GM23338 (cell line): ENCODE data around the gene DCAF11. TPM values are rescaled to one million over a fixed set of nuclear protein-coding genes. Genes with fewer than 3 reads are reported as not detected.

ENCODE experiments used
- JUNB ChIP-seq: IDR thresholded peaks from one replicate; pipeline ENCODE4 v1.6.1; 2016; ENCODE audit warnings: antibody characterized with exemption; ENCODE audit not compliant: unreplicated experiment
- STAT1 ChIP-seq: IDR thresholded peaks from one replicate; pipeline ENCODE4 v1.6.1; 2016; ENCODE audit warnings: antibody characterized with exemption; ENCODE audit not compliant: unreplicated experiment
- ZNF114 ChIP-seq: fragments of 250-450 bp; sonication (Bioruptor Pico); IDR thresholded peaks from 2 replicates; pipeline ENCODE4 v1.5.0; 2020; ENCODE audit warnings: mild to moderate bottlenecking, moderate library complexity
- polyA plus RNA-seq: library from polyadenylated mRNA; unstranded; fragments of >200 nt; fragmentation: Nextera tagmentation; extraction: Ambion mirVana; gene quantifications from 2 replicates; pipeline ENCODE4 v1.2.1, GENCODE V29; 2016
- total RNA-seq: library from RNA; depleted of rRNA; stranded (reverse); fragments of >200 nt; shearing (Covaris generic); gene quantifications from 2 replicates; pipeline ENCODE4 v1.2.3, GENCODE V29; 2014
- TF ChIP-seq, protein P1 (sequence below): fragments of 250-450 bp; sonication (Bioruptor Pico); IDR thresholded peaks from 2 replicates; pipeline ENCODE4 v1.5.0; 2020; ENCODE audit warnings: mild to moderate bottlenecking, moderate library complexity
- TF ChIP-seq, protein P2 (sequence below): IDR thresholded peaks from one replicate; pipeline ENCODE4 v1.6.1; 2018; ENCODE audit warnings: antibody characterized with exemption; ENCODE audit not compliant: unreplicated experiment

DCAF11 gene
- total and polyA plus RNA-seq, 2 experiments from 2014 or later: 18.6 to 93.2 TPM

DNA sequence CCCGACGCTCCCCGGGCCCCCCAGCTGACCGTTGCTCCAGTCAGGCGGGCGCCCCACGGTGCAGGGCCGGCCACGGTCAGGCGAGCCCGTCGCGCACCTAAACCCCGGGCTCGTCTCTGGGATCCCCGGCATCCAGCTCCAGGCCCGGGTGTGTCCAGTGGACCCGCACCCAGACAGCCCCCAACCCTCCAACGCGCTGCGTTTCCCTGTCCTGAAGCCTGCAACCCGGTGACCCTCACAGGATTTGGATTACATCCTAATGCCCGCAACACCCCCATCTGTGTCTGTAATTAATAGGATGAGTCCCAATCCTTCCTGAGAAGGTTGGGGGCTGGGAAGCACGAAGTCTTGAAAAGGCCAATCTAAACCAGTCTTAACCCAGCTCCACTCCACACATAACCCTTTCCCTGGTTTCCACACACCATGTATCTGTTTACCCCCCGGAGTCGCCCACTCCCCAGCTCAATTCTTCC, 32.8 kb upstream of the DCAF11 start (continued):
- TF ChIP-seq, protein P1, sequence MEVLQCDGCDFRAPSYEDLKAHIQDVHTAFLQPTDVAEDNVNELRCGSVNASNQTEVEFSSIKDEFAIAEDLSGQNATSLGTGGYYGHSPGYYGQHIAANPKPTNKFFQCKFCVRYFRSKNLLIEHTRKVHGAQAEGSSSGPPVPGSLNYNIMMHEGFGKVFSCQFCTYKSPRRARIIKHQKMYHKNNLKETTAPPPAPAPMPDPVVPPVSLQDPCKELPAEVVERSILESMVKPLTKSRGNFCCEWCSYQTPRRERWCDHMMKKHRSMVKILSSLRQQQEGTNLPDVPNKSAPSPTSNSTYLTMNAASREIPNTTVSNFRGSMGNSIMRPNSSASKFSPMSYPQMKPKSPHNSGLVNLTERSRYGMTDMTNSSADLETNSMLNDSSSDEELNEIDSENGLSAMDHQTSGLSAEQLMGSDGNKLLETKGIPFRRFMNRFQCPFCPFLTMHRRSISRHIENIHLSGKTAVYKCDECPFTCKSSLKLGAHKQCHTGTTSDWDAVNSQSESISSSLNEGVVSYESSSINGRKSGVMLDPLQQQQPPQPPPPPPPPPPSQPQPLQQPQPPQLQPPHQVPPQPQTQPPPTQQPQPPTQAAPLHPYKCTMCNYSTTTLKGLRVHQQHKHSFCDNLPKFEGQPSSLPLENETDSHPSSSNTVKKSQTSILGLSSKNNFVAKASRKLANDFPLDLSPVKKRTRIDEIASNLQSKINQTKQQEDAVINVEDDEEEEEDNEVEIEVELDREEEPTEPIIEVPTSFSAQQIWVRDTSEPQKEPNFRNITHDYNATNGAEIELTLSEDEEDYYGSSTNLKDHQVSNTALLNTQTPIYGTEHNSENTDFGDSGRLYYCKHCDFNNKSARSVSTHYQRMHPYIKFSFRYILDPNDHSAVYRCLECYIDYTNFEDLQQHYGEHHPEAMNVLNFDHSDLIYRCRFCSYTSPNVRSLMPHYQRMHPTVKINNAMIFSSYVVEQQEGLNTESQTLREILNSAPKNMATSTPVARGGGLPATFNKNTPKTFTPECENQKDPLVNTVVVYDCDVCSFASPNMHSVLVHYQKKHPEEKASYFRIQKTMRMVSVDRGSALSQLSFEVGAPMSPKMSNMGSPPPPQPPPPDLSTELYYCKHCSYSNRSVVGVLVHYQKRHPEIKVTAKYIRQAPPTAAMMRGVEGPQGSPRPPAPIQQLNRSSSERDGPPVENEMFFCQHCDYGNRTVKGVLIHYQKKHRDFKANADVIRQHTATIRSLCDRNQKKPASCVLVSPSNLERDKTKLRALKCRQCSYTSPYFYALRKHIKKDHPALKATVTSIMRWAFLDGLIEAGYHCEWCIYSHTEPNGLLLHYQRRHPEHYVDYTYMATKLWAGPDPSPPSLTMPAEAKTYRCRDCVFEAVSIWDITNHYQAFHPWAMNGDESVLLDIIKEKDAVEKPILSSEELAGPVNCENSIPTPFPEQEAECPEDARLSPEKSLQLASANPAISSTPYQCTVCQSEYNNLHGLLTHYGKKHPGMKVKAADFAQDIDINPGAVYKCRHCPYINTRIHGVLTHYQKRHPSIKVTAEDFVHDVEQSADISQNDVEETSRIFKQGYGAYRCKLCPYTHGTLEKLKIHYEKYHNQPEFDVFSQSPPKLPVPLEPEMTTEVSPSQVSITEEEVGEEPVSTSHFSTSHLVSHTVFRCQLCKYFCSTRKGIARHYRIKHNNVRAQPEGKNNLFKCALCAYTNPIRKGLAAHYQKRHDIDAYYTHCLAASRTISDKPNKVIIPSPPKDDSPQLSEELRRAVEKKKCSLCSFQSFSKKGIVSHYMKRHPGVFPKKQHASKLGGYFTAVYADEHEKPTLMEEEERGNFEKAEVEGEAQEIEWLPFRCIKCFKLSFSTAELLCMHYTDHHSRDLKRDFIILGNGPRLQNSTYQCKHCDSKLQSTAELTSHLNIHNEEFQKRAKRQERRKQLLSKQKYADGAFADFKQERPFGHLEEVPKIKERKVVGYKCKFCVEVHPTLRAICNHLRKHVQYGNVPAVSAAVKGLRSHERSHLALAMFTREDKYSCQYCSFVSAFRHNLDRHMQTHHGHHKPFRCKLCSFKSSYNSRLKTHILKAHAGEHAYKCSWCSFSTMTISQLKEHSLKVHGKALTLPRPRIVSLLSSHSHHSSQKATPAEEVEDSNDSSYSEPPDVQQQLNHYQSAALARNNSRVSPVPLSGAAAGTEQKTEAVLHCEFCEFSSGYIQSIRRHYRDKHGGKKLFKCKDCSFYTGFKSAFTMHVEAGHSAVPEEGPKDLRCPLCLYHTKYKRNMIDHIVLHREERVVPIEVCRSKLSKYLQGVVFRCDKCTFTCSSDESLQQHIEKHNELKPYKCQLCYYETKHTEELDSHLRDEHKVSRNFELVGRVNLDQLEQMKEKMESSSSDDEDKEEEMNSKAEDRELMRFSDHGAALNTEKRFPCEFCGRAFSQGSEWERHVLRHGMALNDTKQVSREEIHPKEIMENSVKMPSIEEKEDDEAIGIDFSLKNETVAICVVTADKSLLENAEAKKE (CRISPR knock-in tag): no peak
- TF ChIP-seq, protein P2, sequence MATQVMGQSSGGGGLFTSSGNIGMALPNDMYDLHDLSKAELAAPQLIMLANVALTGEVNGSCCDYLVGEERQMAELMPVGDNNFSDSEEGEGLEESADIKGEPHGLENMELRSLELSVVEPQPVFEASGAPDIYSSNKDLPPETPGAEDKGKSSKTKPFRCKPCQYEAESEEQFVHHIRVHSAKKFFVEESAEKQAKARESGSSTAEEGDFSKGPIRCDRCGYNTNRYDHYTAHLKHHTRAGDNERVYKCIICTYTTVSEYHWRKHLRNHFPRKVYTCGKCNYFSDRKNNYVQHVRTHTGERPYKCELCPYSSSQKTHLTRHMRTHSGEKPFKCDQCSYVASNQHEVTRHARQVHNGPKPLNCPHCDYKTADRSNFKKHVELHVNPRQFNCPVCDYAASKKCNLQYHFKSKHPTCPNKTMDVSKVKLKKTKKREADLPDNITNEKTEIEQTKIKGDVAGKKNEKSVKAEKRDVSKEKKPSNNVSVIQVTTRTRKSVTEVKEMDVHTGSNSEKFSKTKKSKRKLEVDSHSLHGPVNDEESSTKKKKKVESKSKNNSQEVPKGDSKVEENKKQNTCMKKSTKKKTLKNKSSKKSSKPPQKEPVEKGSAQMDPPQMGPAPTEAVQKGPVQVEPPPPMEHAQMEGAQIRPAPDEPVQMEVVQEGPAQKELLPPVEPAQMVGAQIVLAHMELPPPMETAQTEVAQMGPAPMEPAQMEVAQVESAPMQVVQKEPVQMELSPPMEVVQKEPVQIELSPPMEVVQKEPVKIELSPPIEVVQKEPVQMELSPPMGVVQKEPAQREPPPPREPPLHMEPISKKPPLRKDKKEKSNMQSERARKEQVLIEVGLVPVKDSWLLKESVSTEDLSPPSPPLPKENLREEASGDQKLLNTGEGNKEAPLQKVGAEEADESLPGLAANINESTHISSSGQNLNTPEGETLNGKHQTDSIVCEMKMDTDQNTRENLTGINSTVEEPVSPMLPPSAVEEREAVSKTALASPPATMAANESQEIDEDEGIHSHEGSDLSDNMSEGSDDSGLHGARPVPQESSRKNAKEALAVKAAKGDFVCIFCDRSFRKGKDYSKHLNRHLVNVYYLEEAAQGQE: no peak
- no peak for TF ChIP-seq ZNF114 (CRISPR knock-in tag)
- TF ChIP-seq STAT1: no peak
- no peak for TF ChIP-seq JUNB
